Myocyte (in vitro differentiated cells): ENCODE measurements around the gene AOAH. TPM values are rescaled to one million over a fixed set of nuclear protein-coding genes. Genes with fewer than 3 reads are reported as not detected.

ENCODE experiments used
- DNase-seq: peaks from one replicate; pipeline ENCODE4 v3.0.0-alpha.2; 2012; ENCODE audit warnings: low read depth
- total RNA-seq: library from RNA; depleted of rRNA; stranded (reverse); fragments of >200 nt; gene quantifications from 2 replicates; pipeline ENCODE4 v1.2.3, GENCODE V29; 2014

AOAH gene
- total RNA-seq, 1 donor from 2014 or later = not detected

DNA sequence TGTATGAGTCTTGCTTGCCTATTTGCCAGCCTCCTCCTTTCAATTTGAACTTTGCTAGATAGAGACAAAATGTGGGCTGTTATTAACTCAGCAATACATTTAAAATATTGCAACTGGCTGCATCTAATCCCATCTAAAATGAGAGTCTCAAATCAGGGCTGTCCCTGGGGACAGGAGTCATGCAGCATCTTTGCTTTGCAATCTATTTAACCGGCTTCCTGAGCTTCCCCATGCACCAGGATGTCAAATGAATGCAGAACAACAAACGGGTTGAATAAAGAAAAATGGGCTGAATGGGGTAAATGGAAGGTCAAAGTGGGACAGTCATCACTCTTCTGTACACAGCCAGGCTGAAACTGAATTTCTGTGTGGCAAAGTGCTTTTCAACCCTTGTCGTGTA is 89.2 kb downstream of the AOAH start:
- DNase-seq = peak; percentile 31

DNA sequence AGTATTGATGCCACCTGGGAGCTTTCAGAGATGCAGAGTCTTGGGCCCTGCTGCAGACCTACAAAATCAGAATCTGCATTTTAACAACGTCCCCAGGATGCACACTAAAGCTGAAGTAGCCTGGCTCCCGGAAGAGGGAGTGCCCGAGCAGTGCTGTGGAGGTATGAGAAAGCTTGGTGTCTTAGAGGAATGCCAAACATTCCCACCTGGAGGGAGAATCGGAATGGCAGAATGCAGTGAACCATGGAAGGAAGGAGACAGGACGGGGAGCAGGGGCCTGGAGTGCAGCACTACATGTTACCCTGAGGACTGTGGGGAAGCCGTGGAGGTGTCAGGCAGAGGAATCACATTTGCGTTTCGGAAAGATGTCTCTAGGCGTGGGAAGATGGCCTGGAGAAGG is 90.9 kb downstream of the AOAH start:
- no peak for DNase-seq

DNA sequence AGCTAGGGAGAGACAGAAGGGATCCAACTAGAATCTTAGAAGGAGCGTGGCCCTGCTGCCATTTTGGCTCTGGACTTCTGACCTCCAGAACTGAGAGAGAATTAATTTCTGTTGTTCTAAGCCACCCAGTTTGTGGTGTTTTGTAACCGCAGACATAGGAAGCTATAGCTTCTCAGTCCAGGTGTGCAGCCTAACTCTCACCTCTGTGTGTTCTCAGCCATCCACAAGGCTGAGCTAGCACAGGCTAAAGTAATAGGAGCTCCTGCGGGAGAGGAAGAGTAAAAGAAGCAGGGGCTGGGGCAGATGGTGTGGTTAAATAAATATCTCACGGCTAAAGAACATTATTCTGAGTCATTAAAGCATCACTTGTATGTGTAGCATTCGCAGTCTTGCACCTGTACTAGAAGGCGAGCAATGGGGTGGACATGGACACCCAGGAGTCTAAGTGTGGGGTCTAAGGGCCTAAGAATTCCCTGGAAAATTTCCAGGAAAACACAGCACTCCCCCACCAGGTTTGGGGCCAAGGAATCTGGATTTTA is 94.1 kb downstream of the AOAH start:
- DNase-seq = no peak

DNA sequence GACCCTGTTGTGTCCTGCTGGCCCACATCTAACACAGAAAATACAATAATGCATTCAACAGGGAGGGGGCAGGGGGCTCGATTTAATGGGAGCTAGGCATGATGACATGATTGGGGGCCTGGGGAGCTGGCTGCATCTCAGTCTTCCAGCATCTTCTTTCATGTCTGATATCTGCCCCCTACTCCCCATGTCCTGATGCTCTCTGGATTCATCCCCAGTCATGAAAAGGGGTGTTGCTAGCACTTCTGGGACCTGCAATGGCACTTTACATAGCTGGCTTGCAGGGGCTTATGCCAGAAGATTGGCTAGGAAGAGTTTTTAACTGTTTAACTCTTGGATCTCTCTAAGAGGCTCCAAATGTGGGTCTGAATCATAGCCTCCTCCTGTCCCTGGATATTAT is 94.9 kb downstream of the AOAH start:
- DNase-seq = no peak

DNA sequence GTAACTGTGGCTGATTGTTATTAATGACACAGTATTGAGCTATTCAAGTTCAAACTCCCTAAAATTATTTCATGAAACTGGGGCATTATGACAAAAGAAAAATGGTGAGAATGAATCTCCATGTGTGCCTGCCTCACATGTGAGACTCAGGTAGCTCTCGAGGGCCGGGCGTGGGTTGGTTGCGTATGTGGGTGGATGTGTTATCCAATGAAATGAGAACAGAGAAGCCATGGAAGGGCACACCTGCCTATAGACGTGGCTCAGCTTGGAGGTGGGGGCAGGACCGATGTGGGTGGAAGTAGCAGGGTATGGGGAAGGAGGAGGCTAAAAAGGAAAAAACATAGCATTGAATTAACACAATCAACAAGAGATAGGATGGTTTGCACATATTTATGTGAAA is 96.5 kb downstream of the AOAH start:
- DNase-seq = no peak

DNA sequence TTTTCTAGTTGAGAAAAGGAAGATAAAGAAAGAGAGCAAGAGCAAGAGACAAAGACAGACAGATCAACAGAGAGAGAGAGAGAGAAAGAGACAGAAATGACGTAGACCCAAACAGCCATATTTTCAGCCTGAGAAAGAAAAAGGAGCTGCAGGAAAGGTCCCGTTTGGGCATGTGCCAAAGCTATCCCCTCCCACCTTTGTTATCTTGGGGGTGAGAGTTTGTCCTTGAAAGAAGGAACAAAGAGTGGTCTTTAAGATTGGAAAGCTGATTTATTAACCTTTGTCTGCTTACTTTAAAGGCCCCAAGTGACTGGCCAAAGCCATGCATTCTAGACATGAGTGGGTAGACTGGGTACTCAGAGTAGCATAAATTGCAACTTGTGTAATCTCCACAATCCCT is 98.2 kb downstream of the AOAH start:
- DNase-seq = no peak

DNA sequence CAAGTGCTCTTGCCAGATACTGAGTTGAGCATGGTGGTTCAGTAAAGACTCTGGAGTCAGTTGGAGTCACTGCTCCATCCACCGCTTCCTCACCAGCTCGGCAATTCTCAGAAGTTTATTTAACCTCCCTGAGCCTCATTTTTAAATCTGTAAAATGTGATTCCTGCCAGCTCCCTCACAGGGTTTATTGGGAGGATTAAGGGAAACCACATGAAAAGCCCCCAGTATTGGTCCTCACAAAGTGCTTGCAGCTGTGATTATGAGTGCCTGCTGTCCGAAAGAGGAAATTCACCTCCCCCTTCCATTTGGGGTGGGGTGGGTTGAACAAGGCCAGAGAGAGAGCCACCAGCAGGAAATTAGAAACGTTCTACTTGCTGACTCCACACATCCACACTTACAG is 99.0 kb downstream of the AOAH start:
- peak; percentile 39 for DNase-seq

DNA sequence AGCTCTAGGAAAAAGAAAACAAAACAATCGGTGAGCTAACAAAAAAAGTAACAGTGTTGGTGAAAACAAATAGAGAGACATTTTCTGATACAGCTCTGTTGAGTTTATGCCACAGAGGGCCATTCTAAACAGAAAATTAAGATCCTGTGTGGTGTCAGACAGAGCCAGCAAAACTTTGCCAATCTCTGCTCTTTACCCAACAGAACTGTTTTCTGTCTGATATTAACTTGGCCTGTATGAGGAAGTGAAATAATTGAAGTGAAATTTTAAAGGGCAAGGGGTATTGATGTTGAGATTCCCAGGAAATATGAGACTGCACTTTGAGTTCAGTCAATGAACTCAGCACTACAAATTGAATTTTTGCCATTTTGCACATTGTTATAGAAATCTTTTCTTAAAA is 101.0 kb downstream of the AOAH start:
- DNase-seq = no peak

DNA sequence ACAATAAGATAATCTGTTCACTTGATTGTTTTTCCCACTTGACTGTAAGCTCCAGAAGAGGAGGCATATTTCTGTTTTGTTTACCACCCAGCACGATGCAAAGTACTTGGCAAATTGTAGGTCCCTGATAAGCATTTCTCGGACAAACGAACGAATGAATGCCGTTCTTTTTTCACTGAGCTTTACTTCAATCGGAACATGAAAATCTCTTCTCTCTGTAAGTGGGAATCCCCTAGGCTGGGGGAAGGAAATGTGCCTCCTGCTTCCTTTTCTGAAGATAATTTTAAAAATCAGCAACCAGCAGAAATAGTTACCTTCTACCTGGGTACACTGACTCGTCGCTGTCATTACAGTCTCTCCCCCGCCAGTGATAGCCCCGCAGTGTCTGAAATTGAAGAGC is 102.9 kb downstream of the AOAH start:
- no peak for DNase-seq

DNA sequence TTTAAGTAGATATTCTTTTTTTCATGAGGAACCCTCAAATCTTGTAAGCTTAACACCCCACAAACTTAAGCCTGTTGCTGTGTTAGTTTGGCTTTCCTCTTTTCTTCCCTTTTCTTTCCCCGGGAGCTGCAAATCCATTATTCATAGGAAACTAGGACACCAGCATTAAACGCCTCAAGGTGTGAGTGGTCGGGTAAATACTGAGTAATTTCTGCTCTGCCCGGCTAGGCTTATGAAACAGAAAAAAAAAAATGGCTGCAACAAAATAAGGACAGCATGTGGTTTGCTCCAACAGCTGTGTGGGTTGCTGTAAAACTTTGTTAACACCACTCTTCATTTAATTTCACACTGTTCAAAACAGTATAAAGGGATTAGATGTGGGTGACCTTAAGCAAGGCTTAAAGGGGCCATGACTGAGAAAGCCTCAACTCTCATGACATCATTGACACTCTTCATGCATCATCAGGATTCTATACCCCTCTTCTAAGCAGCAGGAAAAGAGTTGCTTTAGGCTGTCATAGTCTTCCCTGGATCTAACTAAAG is 104.1 kb downstream of the AOAH start:
- DNase-seq = peak; percentile 33

DNA sequence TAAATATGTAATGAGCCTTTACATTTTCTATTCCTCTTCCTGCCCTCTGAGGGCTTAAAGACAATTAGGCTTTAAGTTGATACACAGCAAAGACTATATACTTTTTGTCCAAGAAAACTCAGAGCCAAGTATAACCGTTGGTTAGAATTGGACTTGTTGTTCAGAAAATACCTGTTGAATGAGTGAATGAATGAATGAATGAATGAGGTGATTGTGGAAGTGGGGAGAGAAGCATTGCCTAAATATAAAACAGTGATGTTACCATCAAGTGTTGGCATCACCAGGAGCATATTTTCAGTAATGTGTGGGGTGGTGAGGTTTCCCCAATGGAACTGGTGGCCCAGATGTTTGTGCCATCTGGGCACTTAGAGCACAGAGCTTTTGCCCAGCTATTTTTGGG is 106.9 kb downstream of the AOAH start:
- no peak for DNase-seq

DNA sequence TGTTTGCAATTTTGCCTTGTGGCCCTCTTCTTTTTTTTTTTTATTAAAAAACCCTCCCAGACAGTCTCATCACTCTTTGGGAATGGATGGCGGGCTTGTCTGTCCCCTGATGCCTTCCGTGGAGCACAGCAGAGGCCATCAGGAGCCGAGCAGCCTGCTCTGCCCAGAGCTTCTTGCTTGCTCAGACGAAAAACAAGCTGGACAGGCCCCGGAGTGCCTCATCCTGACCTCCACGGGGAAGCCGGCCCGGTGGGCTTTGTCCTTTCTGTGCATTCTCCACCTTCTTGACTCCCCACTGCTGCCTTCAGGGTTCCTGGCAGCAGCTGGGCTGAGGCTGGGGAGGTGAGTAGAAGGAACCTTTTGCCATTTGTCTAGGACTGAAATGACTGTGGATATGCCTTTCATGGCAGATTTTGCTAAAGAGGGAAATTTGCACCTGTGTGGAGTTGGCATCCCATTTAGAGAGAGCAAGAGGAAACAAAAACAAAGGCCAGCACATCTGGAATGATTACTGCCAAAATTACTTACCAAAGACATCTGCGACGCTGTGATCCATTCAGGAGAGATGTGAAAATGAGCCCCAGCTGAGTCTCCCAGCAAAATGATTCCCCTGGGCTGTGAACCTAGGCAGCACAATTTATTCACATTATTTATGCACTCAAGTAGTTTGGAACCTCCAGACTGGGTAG is 108.3 kb downstream of the AOAH start:
- no peak for DNase-seq

DNA sequence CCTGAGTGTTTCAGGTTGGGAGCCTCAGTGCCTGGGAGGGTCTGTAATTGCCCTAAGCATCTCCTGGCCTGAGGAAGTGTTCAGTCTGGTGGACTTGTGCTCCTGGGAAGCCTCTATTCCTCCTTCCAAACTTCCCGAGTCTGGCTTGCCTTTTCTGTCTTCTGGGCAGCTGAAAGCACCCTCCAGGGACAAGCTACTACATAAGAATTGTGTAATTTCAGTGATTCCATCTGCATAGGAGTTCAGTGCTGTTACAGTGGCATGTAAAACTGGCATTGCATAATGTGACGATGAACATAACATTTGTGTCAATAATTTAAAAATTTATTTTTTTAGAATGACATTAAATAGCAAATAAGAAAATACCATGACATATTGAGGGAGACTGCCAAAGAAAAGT is 109.3 kb downstream of the AOAH start:
- no peak for DNase-seq

DNA sequence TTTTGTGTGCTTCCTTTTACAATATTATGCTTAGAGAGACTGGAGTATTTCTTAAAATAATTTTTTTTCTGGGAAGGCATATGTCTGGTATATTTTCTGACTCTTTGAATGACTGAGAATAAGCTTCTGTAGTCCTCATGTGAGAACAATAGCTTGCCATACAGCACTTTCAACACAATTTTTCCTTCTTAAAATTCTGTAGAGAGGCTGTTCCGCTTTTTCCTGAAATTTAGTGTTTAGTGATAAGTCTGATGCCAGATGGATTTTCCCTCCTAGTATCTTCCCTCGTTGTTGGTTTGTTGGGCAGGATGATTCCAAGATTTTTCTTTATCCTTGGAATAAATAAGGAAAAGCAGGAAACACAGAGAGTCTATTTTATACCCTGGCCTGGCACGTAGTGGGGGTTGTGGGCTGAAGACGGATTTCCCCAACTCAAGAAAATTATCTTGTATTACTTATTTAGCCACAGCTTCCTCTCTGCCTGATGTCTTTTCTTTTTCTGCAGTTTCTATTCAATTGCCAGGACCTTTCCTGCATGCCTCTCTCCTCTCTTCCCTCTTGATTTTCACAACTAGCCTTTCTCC is 111.2 kb downstream of the AOAH start:
- DNase-seq = no peak

DNA sequence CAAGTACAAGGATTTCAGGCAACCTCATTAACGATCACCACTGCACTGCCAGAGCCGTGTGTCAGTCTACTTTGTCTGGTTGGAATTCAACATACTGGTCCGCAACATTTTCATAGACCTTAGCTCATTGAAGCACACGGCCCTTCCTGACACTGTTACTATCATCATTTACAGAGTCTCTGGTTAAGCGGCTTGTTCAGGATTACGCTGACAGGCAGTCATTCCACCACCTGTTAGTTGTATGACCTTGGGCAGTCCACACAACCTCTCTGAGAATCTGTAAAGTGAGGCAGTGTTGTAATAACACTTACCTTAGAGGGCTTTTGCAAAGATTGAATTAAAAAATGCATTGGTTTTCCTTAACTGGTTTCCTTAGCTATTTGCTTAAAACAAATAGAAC is 112.6 kb downstream of the AOAH start:
- DNase-seq = no peak

DNA sequence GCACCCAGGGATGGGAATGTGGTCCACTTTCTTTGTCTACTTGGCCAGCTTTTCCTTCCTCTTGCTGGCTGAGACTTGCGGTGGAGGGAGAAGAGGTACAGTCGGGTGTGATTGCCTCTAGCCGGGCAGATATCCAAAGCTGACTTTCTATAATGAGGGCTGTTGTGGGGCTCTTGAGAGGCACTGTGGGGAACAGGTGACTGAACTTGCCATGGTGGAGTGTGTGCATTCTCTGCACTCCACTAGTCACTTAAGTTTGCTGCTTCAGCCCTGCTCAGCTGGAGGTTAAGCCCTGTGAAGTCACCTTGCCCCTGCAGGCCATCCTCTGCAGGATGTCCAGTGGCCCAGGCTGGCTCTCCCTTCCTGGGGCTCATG is 116.6 kb downstream of the AOAH start:
- no peak for DNase-seq

DNA sequence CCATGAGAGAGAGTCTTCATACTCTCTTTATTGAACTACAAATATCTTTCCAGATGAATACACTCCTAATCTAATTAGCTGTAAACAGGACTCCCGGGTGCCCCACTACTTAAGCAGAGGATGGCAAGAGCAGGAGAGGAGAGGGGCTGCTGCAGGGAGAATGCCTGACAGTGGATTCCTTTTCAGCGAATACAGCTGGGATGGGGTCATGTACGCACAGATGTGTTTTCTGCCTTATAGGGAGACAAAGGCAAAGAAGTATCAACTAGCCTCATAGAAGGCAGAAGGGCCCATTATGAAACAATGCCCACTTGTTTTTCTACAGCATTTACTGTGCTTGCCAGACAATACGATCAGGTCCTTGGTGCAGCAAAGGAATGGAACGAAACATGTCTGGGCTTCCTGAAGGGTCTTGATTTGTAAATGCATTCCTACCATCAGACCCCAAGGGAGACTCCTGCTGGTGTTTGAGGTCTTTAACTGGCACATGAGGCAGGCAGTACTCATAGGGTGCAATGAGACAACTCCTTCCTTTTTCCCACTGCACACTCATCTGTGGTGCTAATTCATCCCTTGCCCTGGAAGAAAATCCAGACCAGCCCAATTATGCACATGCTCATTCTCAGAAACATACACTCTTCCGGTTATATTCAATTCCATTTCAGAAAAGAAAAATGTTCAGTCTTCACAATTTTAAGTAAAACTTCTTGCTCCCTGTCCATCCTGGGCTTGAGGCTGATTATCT is 117.1 kb downstream of the AOAH start:
- no peak for DNase-seq

DNA sequence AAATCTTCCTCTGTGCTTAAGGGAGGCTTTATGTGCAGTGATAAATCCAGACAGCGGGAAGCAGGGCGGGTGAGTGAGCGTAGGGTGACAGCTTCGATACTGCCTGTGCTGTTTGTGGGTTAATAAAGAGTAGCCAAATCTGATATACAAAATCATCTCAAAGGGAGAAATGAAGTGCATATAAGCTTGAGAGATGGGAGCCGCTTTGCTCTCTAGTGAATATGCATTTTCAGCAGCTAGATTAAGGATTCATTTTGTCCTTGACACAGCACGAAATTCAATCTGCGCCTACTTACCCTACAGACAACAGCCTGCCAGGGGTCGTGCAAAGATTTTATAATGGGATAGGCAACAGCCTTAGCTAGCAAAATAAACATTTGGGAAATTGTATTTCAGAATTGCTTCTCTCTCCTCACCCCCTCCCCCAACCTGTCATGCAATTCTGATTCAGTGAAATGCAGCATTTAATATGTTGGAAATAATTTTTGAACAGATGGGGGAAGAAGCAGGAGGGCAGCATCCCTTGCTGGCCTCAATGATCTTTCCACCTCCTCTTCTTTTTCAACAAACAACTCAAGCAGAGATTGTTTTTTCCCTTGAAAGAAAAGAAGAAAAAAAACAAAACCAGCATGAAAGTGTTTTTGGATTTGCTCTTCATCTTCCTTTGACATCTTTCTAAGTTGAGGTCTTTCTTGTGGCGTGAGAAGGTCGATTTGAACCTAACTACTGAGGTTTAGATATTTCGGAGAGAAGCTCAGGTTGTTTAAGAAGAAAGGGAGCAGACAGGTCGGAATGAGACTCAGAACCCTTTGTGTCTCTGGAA is 117.9 kb downstream of the AOAH start:
- no peak for DNase-seq

DNA sequence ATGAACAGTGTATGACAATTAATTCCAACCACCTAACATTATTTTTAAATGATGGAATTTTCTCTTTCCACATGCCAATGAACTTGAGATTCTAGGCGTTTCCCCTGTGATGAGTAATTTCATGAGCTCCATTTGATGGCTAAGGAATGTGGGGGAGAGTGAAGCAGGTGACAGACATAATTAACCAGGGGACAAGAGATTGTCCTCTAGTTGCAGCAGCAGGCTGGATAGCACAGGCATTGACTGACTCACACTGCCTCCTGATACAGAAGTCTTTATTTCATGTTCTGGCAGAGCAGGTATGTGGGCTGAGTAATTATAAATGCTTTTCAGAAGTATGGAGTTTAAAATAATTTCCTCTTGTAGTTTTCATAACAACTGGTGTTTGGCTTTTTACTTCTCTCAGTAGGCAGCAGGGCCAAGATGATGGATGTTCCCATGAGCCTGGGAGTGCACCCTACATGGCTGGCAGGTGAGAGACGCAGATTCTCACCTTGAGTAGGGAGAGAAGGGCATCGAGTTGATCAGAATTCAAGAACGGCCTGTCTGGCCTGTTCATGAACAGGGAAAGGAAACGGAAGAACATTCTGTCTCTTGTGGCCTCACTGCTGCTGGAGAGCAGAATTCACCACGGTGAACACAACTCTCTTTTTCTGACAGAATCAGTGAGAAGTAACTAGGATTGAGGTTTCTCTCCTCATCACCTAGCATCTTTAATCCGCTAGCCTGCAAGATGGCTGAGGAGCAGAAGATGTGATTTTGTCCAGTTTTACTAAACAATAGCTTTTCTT is 118.8 kb downstream of the AOAH start:
- DNase-seq = peak; percentile 55

DNA sequence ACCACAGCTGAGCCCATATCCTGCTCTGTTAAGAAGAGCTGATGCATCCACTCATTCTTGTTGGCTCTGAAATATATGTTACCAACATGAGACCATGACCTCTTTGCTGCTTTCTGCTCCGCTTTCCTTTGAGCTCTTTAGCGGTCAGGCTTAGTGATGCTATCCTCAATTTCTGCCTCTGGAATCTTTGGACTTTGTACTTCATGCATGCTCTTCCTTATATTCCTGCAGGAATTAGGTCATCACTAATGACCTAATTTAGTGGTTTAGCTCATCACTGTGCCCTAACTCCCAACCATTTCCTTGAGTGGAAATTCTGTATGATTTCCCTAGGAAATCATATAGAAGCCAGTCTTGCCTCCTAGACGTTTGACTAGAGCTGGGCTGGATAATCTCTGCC is 119.5 kb downstream of the AOAH start:
- DNase-seq = peak; percentile 12
